H1 (cell line): ENCODE results near the gene APBA2. TPM values are rescaled to one million over a fixed set of nuclear protein-coding genes. Genes with fewer than 3 reads are reported as not detected.
"Not testable (repeated sequence)": the region's sequence is repeated elsewhere in the genome, so short reads cannot be mapped to it uniquely, and the experiment has no call there.

ENCODE experiments used
- CTCF ChIA-PET: fragments of 300-600 bp; sonication (Branson Sonifier 250); formaldehyde crosslinking; loops from one replicate; lab custom pipeline; 2021; ENCODE audit not compliant: partially characterized antibody; lab: Charles Lee
- POLR2A ChIA-PET: fragments of 300-600 bp; sonication (Branson Sonifier 250); formaldehyde crosslinking; loops from one replicate; lab custom pipeline; 2021; ENCODE audit warnings: inconsistent platforms; ENCODE audit not compliant: partially characterized antibody; lab: Charles Lee
- DNase-seq, 2 experiments: peaks; one replicate each; pipeline versions ENCODE4 v3.0.0 to v3.0.0-alpha.2; 2010 to 2022; ENCODE audit warnings: low spot score in 2 of 2, low read depth in 1 of 2, mixed read lengths in 1 of 2
- FAIRE-seq: peaks from 2 replicates; lab custom pipeline; 2011; peaks lifted over from hg19 to GRCh38; lab: Jason Lieb, UNC
- H2AFZ ChIP-seq: 2 replicates; pipeline ENCODE4 v1.8.1; 2012; ENCODE audit warnings: low read length, inconsistent platforms
- H2AK5ac ChIP-seq: 2 replicates; pipeline ENCODE4 v1.6.1; 2013; ENCODE audit warnings: low read depth, low read length
- H2BK120ac ChIP-seq: replicated peaks from 2 replicates; pipeline ENCODE3; 2013; ENCODE audit warnings: low read depth, low read length, inconsistent platforms
- H2BK12ac ChIP-seq: 2 replicates; pipeline ENCODE4 v1.6.1; 2013; ENCODE audit warnings: low read depth, low read length
- H2BK15ac ChIP-seq: 2 replicates; pipeline ENCODE4 v1.6.1; 2013; ENCODE audit warnings: low read length
- H2BK20ac ChIP-seq: 2 replicates; pipeline ENCODE4 v1.6.1; 2013; ENCODE audit warnings: low read length
- H2BK5ac ChIP-seq: 2 replicates; pipeline ENCODE4 v1.6.1; 2013; ENCODE audit warnings: low read depth, low read length
- H3K14ac ChIP-seq: 2 replicates; pipeline ENCODE4 v1.6.1; 2013; ENCODE audit warnings: inconsistent platforms; ENCODE audit not compliant: insufficient read length
- H3K18ac ChIP-seq: 2 replicates; pipeline ENCODE4 v1.6.1; 2013; ENCODE audit warnings: low read length; ENCODE audit errors: extremely low read depth
- H3K23ac ChIP-seq: 2 replicates; pipeline ENCODE4 v1.6.1; 2013; ENCODE audit warnings: inconsistent platforms; ENCODE audit not compliant: insufficient read length
- H3K23me2 ChIP-seq: 2 replicates; pipeline ENCODE4 v1.6.1; 2013; ENCODE audit warnings: low read depth, low read length
- H3K27ac ChIP-seq: 2 replicates; pipeline ENCODE4 v1.6.1; 2011; ENCODE audit warnings: low read depth, low read length, inconsistent platforms
- H3K27me3 ChIP-seq, 4 experiments: replicated peaks in 1 of 4; 1 replicate in 1 of 4; 2 replicates in 3 of 4; pipeline versions ENCODE4 v1.6.1 to v1.8.1; 2011 to 2013; ENCODE audit warnings: low read length in 3 of 4, mild to moderate bottlenecking in 3 of 4, inconsistent platforms in 2 of 4, mixed read lengths in 2 of 4, moderate library complexity in 1 of 4; ENCODE audit not compliant: control insufficient read depth in 3 of 4, insufficient read depth in 3 of 4; ENCODE audit errors: extremely low read depth in 1 of 4
- H3K36me3 ChIP-seq, 4 experiments: 2 replicates each; pipeline versions ENCODE4 v1.6.1 to v1.8.1; 2011 to 2013; ENCODE audit warnings: mild to moderate bottlenecking in 4 of 4, low read length in 3 of 4, moderate library complexity in 2 of 4, control low read depth in 1 of 4, inconsistent platforms in 1 of 4; ENCODE audit not compliant: insufficient read depth in 4 of 4, control insufficient read depth in 2 of 4
- H3K4ac ChIP-seq: replicated peaks from 2 replicates; pipeline ENCODE3; 2013; ENCODE audit warnings: low read length, low read depth, mixed read lengths, inconsistent platforms; ENCODE audit not compliant: insufficient read length
- H3K4me1 ChIP-seq, 4 experiments: replicated peaks in 1 of 4; 1 replicate in 1 of 4; 2 replicates in 3 of 4; pipeline versions ENCODE4 v1.6.1 to v1.8.1; 2011 to 2013; ENCODE audit warnings: low read length in 3 of 4, inconsistent platforms in 2 of 4, mixed read lengths in 1 of 4; ENCODE audit not compliant: insufficient read depth in 4 of 4, control insufficient read depth in 3 of 4
- H3K4me2 ChIP-seq, 2 experiments: 2 replicates each; pipeline versions ENCODE4 v1.6.1 to v1.8.1; 2011 to 2013; ENCODE audit warnings: low read depth in 2 of 2, low read length in 2 of 2, control low read depth in 1 of 2, inconsistent platforms in 1 of 2, mild to moderate bottlenecking in 1 of 2; ENCODE audit not compliant: insufficient read depth in 1 of 2
- H3K4me3 ChIP-seq, 4 experiments: fragments of 200-600, 300-600 bp in 1 of 4; sonication (generic), shearing (Covaris generic), sonication (Bioruptor Twin) in 1 of 4; 2 replicates each; pipeline versions ENCODE4 v1.5.1 to v1.8.1; 2011 to 2016; ENCODE audit warnings: low read length in 4 of 4, low read depth in 3 of 4, control low read depth in 2 of 4, inconsistent platforms in 2 of 4, mild to moderate bottlenecking in 2 of 4, mixed read lengths in 1 of 4, moderate library complexity in 1 of 4; ENCODE audit not compliant: insufficient read depth in 2 of 4; ENCODE audit errors: extremely low read depth in 1 of 4
- H3K56ac ChIP-seq: replicated peaks from 2 replicates; pipeline ENCODE3; 2013; ENCODE audit warnings: low read depth, mild to moderate bottlenecking, mixed read lengths, low read length, inconsistent platforms; ENCODE audit not compliant: insufficient read length
- H3K79me1 ChIP-seq: 2 replicates; pipeline ENCODE4 v1.6.1; 2013; ENCODE audit warnings: low read depth, low read length, control low read depth
- H3K79me2 ChIP-seq, 2 experiments: 2 replicates each; pipeline versions ENCODE4 v1.6.1 to v1.8.1; 2012 to 2013; ENCODE audit warnings: low read length in 2 of 2, mild to moderate bottlenecking in 2 of 2, inconsistent platforms in 1 of 2; ENCODE audit not compliant: insufficient read depth in 2 of 2, control insufficient read depth in 1 of 2
- H3K9ac ChIP-seq, 4 experiments: replicated peaks in 1 of 4; 1 replicate in 1 of 4; 2 replicates in 3 of 4; pipeline versions ENCODE4 v1.6.1 to v1.8.1; 2011 to 2013; ENCODE audit warnings: low read depth in 3 of 4, low read length in 3 of 4, control low read depth in 2 of 4, mild to moderate bottlenecking in 2 of 4, moderate library complexity in 2 of 4, inconsistent platforms in 1 of 4; ENCODE audit errors: extremely low read depth in 1 of 4
- H3K9me3 ChIP-seq, 2 experiments: 2 replicates each; pipeline versions ENCODE4 v1.6.1 to v1.8.1; 2012 to 2013; ENCODE audit warnings: mild to moderate bottlenecking in 2 of 2, moderate library complexity in 2 of 2, control low read depth in 1 of 2, inconsistent platforms in 1 of 2, low read depth in 1 of 2, low read length in 1 of 2, mixed read lengths in 1 of 2; ENCODE audit not compliant: insufficient read depth in 2 of 2
- H4K20me1 ChIP-seq, 2 experiments: replicated peaks in 1 of 2; 2 replicates each; pipeline versions ENCODE3 to v1.8.1; 2011 to 2013; ENCODE audit warnings: inconsistent platforms in 2 of 2, low read length in 2 of 2, mild to moderate bottlenecking in 1 of 2; ENCODE audit not compliant: insufficient read depth in 2 of 2, control insufficient read depth in 1 of 2
- H4K5ac ChIP-seq: 2 replicates; pipeline ENCODE4 v1.6.1; 2013; ENCODE audit warnings: low read length, low read depth, mixed read lengths, inconsistent platforms; ENCODE audit not compliant: insufficient read length
- H4K8ac ChIP-seq: 2 replicates; pipeline ENCODE4 v1.8.0; 2013; ENCODE audit warnings: mild to moderate bottlenecking, moderate library complexity, low read length, inconsistent platforms; ENCODE audit not compliant: insufficient read depth; ENCODE audit errors: extremely low read depth
- H4K91ac ChIP-seq: replicated peaks from 2 replicates; pipeline ENCODE3; 2013; ENCODE audit warnings: low read length, mixed read lengths, inconsistent platforms; ENCODE audit not compliant: insufficient read length
- WGBS, 2 experiments: shearing (Covaris generic) in 1 of 2; methylation state at CpG; one replicate each; pipeline versions ENCODE4 v1.1.6 to v1.1.7; 2013 to 2015; ENCODE audit warnings: low lambda C conversion rate in 2 of 2, mixed read lengths in 2 of 2, inconsistent platforms in 1 of 2, low coverage in 1 of 2, missing lambda C conversion rate in 1 of 2; ENCODE audit not compliant: insufficient replicate concordance in 2 of 2, insufficient coverage in 1 of 2, insufficient read length in 1 of 2; ENCODE audit errors: extremely low coverage in 1 of 2, missing lambda C conversion rate in 1 of 2; 5-methylcytosine and 5-hydroxymethylcytosine counted together
- polyA plus RNA-seq, 7 experiments: library from polyadenylated mRNA; depleted of rRNA in 3 of 7; stranded (reverse) in 5 of 7; unstranded in 2 of 7; fragments of >200 nt in 5 of 7; fragments of 200-250 nt in 2 of 7; gene quantifications; 1 replicate in 5 of 7; 2 replicates in 1 of 7; 4 replicates in 1 of 7; pipeline versions ENCODE4 v1.2.1 to v1.2.3, GENCODE V29; 2011 to 2013; ENCODE audit warnings: missing spikeins in 2 of 7, mixed read lengths in 2 of 7
- total RNA-seq: library from RNA; stranded (reverse); fragmentation: NEBNext Ultra II Directional; extraction: Animal tissue kit (Norgen Biotek cat#: 25700); gene quantifications from 2 replicates; pipeline ENCODE4 v1.2.1, GENCODE V29; 2021

Gene APBA2
- total and polyA plus RNA-seq, 2 of the 8 experiments (the other 6 are each of a cell fraction or from before 2014, with no cell fraction given), result 15.5 to 19.0 TPM

GRCh38 chr15:28849271-28849670 lies 36.5 kb upstream of the APBA2 start:
- H2BK12ac ChIP-seq, H3K56ac ChIP-seq, H2BK120ac ChIP-seq, H3K23me2 ChIP-seq, H3K23ac ChIP-seq, H4K20me1 ChIP-seq, H3K79me2 ChIP-seq, H3K18ac ChIP-seq, FAIRE-seq, H4K91ac ChIP-seq, POLR2A ChIA-PET, DNase-seq, H3K27me3 ChIP-seq, H3K9ac ChIP-seq, CTCF ChIA-PET, H2AFZ ChIP-seq, H3K4me2 ChIP-seq, H3K4ac ChIP-seq, H2AK5ac ChIP-seq, H4K5ac ChIP-seq, H2BK20ac ChIP-seq, H3K14ac ChIP-seq, H3K79me1 ChIP-seq, H4K8ac ChIP-seq, H3K4me3 ChIP-seq, H3K36me3 ChIP-seq, H2BK15ac ChIP-seq, H3K4me1 ChIP-seq, H3K27ac ChIP-seq, H2BK5ac ChIP-seq: not testable (repeated sequence)
- WGBS, 2 experiments, result 90% methylated on average over 2 of the region's 17 CpGs; no CpG with 5 or more reads in 1 of the 2 experiments
- peaks cover 0 to 11% of the 10 kb centered on the region in 2 experiments; a peak in 1 of 4 replicates for H3K9me3 ChIP-seq

GRCh38 chr15:28849766-28850165 lies 36.0 kb upstream of the APBA2 start:
- H3K9ac ChIP-seq, H3K79me2 ChIP-seq, H3K23me2 ChIP-seq, H3K4me2 ChIP-seq, H3K23ac ChIP-seq, POLR2A ChIA-PET, H2BK15ac ChIP-seq, H3K79me1 ChIP-seq, FAIRE-seq, H2AK5ac ChIP-seq, H3K4me3 ChIP-seq, H3K18ac ChIP-seq, H2BK20ac ChIP-seq, H3K4me1 ChIP-seq, H2BK5ac ChIP-seq, H4K20me1 ChIP-seq, H2AFZ ChIP-seq, H3K27ac ChIP-seq, CTCF ChIA-PET, H2BK120ac ChIP-seq, H4K91ac ChIP-seq, H3K4ac ChIP-seq, H3K27me3 ChIP-seq, H3K14ac ChIP-seq, H3K56ac ChIP-seq, H2BK12ac ChIP-seq, H4K8ac ChIP-seq, H4K5ac ChIP-seq, DNase-seq, H3K36me3 ChIP-seq: not testable (repeated sequence)
- peaks cover 0 to 11% of the 10 kb centered on the region in 2 experiments; a peak in 1 of 4 replicates for H3K9me3 ChIP-seq
- WGBS, 2 experiments, result 83% methylated on average over 2 of the region's 31 CpGs; no CpG with 5 or more reads in 1 of the 2 experiments
